Endothelial cell of umbilical vein (primary cell): ENCODE data around the gene MAFB.

Experiments
- CTCF ChIP-seq, 2 donors: IDR thresholded peaks; 1 replicate in 1 of 2; 2 replicates in 1 of 2; pipeline ENCODE4 v1.5.1; 2011; ENCODE audit warnings: low read length in 2 of 2, mild to moderate bottlenecking in 2 of 2, moderate library complexity in 2 of 2, control low read depth in 1 of 2, inconsistent platforms in 1 of 2, low read depth in 1 of 2; ENCODE audit not compliant: insufficient read depth in 1 of 2; ENCODE audit errors: extremely low read depth in 1 of 2
- EZH2 ChIP-seq: IDR thresholded peaks from 2 replicates; pipeline ENCODE4 v1.6.1; 2012; ENCODE audit warnings: borderline replicate concordance, low read depth, mild to moderate bottlenecking, moderate library complexity, low read length, inconsistent platforms; ENCODE audit not compliant: severe bottlenecking
- FOS ChIP-seq: IDR thresholded peaks from 2 replicates; pipeline ENCODE4 v1.6.1; 2011; ENCODE audit warnings: mild to moderate bottlenecking, low read length, moderate library complexity, borderline replicate concordance; ENCODE audit not compliant: insufficient read depth
- GATA2 ChIP-seq: IDR thresholded peaks from 2 replicates; pipeline ENCODE4 v1.7.0; 2011; ENCODE audit warnings: low read depth, mild to moderate bottlenecking, moderate library complexity, mixed read lengths, low read length; ENCODE audit not compliant: insufficient read length, insufficient read depth
- JUN ChIP-seq: IDR thresholded peaks from 2 replicates; pipeline ENCODE4 v1.6.1; 2011; ENCODE audit warnings: borderline replicate concordance, low read depth; ENCODE audit not compliant: insufficient read length, insufficient read depth
- MAX ChIP-seq: IDR thresholded peaks from 2 replicates; pipeline ENCODE4 v1.6.1; 2011; ENCODE audit not compliant: insufficient read depth, insufficient read length
- MYC ChIP-seq: IDR thresholded peaks from one replicate; pipeline ENCODE4 v1.6.1; 2011; ENCODE audit warnings: mild to moderate bottlenecking, low read depth, low read length
- POLR2A ChIP-seq: IDR thresholded peaks from 2 replicates; pipeline ENCODE4 v1.6.1; 2012; ENCODE audit warnings: low read depth, mild to moderate bottlenecking, control low read depth, low read length
- POLR2AphosphoS5 ChIP-seq: IDR thresholded peaks from 2 replicates; pipeline ENCODE4 v1.6.1; 2012; ENCODE audit warnings: low read depth, mild to moderate bottlenecking, control low read depth, low read length, moderate library complexity; ENCODE audit not compliant: insufficient read depth

- no peak for TF ChIP-seq CTCF (IDR thresholded peaks at IDR 0.05; ENCODE audit: extremely low read depth in 1 of 2, insufficient read depth in 1 of 2, low read depth in 1 of 2, low read length in 2 of 2)
- no peak for TF ChIP-seq POLR2A
- TF ChIP-seq POLR2AphosphoS5: no peak
- TF ChIP-seq JUN: no peak
- no peak for TF ChIP-seq EZH2
- TF ChIP-seq MYC: no peak
- no peak for TF ChIP-seq MAX
- TF ChIP-seq FOS: no peak
- no peak for TF ChIP-seq GATA2
Observed at GRCh38 chr20:40711079-40711478, 22.0 kb upstream of the MAFB start.
